Activated CD4-positive, CD25-positive, alpha-beta regulatory T cell (primary cell): ENCODE data around the gene VPS52.
A peak's percentile ranks its signal among the peaks of the same experiment; 100 is the strongest.
"Not testable (repeated sequence)": the region's sequence is repeated elsewhere in the genome, so short reads cannot be mapped to it uniquely, and the experiment has no call there.

Experiments used
- DNase-seq, 4 experiments: peaks; one replicate each; lab custom pipeline; 2025; lab: John Stamatoyannopoulos, UW

The VPS52 gene

GRCh38 chr6:33280539-33280938 lies 8.9 kb upstream of the VPS52 start:
- DNase-seq, result no peak

DNA sequence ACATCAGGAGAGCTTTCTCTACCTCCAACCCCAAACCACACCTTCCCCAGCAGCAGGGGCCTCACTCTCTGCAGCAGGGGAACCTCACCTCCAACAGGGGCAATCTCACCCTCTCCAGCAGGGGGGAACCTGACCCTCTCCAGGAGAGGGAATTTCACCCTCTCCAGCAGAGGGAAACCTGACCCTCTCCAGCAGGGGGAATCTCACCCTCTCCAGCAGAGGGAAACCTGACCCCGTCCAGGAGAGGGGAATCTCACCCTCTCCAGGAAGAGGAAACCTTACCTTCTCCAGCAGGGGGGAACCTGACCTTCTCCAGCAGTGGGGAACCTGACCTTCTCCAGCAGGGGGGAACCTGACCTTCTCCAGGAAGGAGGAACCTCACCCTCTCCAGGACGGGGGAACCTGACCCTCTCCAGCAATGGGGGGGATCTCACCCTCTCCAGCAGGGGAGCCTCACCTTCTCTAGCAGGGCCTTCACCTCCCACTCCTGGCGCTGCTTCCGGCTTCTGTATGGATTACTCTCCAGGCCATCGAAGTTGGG lies 8.4 kb upstream of the VPS52 start:
- DNase-seq, result no peak

DNA sequence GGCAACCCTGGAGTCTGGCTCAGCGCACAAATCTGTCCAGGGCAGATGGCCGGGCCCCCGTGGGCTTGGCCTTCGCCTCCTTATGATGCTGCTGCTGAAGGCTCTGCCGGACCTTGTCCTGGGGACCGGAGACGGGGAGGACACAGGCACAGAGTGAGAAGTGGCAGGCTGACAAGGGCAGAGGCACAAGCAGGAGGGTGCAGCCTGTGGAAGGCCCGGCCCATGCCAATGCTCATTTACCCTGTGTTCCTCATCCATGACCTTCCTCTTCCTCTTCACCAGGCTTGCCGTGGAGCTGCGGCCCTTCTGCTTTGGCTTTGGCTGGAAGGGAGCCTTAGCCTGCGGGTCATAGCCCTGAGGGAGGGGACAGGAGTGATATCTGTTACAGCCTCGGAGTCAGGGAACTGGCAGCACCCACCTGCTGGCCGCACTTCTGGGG lies 7.6 kb upstream of the VPS52 start:
- DNase-seq, result no peak

DNA sequence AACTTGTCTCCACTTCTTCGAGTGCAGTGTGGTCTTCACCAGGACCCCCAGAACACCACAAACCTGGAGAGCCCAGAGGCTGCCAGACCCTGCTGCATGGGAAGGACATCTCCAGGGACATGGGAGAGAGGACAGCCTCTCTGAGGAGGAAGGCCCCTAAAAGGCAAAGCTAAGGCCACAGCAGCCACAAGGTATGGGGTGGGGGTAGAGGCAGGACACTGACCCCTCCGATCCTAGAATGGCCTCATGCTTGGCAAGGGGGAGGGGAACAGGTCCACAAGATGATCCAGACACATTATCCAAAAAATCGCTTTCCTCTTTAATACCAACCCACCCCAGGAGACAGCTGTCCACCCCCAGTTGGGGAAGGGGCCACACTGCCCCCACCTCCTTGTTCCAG lies 7.1 kb upstream of the VPS52 start:
- DNase-seq, result no peak

DNA sequence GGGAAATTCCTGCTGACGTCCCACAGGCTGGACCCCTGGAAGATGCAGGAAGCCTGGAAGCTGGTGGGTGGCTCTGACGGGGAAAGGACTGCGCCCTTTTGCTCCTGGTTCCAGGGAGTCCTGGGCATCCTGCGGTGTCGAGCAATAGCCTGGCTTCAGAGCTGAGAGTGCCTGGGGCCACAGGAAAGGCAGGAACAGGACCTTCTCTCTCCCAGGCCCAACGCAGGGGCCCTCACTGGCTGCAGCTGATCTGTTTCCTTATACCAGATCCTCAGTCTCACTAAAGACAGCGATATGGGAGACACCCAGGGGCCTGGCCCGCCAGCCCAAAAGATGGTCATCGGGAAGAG lies 6.7 kb upstream of the VPS52 start:
- DNase-seq, result no peak

DNA sequence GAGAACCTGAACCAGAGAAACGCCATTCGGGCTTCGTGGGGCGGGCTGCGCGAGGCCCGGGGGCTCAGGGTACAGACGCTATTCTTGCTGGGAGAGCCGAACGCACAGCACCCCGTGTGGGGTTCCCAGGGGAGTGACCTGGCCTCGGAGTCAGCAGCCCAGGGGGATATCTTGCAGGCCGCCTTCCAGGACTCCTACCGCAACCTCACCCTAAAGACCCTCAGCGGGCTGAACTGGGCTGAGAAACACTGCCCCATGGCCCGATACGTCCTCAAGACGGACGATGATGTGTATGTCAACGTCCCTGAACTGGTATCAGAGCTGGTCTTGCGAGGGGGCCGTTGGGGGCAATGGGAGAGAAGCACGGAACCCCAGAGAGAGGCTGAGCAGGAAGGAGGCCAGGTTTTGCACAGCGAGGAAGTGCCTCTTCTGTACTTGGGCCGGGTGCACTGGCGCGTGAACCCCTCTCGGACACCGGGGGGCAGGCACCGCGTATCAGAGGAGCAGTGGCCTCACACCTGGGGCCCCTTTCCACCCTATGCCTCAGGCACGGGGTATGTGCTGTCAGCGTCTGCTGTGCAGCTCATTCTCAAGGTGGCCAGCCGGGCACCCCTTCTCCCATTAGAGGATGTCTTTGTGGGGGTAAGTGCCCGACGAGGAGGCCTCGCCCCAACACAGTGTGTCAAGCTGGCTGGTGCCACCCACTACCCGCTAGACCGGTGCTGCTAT lies 6.2 kb upstream of the VPS52 start:
- peak in 1 of 4 experiments; percentile 12 for DNase-seq

- peak; percentile 42 to 70 (median 58) for DNase-seq
Observed at GRCh38 chr6:33276864-33277662, 5.4 kb upstream of the VPS52 start, which contains the start of gene B3GALT4. B3GALT4 (plus strand) TSS chr6:33277123; CDS start chr6:33277420, 297 bp downstream.

DNA sequence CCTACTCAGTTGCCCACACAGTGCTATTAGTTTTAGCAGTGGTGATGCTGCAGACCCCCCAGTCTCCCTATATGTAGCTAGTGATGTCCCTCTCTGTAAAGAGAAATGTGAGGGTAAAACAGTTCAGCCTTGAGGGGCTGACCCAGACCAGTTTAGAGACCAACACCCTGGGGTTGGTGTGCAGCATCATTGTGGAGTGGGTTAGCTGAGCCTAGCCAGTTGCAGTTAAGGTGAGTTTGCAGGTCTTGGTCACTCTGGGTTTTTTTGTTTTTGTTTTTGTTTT lies 4.8 kb upstream of the VPS52 start:
- no peak for DNase-seq

DNA sequence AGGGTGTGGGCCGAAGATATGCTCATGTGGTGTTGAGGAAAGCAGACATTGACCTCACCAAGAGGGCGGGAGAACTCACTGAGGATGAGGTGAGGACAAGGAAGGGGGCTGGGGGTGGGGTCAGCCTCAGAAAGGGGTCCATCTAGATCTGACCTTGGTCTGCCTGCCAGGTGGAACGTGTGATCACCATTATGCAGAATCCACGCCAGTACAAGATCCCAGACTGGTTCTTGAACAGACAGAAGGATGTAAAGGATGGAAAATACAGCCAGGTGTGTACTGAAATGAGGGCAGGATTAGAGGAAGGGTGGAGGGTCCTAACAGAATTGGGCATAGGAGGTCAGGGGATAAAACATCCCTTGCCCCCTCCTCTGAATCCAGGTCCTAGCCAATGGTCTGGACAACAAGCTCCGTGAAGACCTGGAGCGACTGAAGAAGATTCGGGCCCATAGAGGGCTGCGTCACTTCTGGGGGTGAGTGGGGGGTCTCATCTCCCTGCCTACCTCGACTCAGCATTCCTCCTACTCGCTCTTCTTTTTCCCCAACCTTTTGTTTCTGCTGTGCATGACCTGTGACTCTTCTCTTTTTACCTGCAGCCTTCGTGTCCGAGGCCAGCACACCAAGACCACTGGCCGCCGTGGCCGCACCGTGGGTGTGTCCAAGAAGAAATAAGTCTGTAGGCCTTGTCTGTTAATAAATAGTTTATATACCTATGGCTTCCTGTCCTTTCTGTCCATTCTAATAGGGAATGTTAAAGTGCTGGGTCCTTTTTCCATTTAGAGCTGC lies 4.3 kb upstream of the VPS52 start:
- not testable (repeated sequence) for DNase-seq

DNA sequence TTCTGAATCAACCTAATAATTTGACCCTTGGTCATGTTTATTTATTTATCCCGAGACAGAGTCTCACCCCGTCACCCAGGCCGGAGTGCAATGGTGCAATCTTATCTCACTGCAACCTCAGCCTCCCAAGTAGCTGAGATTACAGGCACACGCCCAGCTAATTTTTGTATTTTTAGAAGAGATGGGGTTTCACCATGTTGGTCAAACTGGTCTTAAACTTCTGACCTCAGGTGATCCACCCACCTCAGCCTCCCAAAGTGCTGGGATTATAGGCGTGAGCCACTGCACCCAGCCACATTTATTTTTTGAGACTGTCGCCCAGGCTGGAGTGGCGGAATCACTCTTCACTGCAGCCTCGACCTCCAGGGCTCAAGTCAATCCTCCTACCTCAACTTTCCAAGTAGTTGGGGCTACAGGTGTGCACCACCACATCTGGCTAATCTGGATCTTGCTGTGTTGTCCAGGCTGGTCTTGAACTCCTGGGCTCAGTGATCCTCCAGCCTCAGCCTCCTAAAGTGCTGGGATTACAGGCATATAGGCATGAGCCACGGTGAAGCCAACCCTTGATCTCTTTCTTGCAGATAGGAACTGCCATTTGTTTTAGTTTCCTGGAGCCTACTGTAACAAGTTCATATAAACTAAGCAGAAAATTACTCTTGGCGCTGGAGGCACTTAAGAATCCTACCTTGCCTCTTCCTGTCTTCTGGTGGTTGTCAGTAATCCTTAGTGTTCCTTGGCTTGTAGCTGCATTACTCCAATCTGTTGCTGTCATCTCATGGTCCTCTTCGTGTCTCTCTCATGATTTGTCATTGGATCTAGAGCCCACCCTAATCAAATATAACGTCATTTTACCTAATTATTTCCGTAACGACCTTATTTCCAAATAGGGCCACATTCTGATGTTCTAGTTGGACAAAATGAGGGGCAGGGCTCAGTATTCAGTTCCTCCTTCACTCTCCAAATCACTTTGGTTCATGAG lies 2.5 kb upstream of the VPS52 start:
- no peak for DNase-seq

GRCh38 chr6:33273129-33273923 lies 1.6 kb upstream of the VPS52 start:
- no peak for DNase-seq

DNA sequence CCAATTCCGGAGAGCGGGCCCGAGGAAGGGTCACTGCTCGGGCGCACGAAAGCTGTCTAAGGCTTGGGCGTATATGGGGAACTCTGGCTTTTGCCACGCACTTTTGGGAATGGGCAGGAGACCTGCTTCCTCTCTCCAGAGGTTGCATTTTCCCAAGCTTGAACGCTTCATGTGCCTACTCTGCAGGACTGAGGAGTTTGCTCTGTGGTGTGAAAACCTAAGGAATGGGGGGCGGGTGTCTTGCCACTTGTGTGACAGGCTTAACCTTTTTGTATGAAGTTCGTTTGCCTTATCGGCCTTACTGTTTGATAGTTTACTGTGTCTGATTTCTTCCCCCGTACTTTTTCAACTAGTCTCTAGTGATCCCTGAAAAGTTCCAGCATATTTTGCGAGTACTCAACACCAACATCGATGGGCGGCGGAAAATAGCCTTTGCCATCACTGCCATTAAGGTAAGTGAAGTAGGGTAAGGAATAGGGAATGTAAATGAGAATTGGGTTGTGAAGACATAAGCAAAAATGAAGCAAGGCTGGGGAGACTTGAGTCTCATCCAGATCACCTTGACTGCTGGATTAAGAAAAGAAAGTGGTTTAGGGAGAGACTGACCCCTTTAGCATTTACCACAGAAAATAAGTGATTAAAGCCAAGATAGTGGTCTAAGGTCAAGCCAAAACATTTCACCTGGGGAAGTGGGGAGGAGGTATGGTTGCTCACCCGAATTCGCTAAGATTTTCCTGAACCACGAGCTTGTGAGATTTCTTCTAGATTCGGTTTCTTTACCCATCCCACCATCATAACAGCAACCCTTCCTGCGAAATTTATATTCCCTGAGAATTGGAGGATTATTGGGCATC lies 826 bp upstream of the VPS52 start:
- DNase-seq, result no peak

DNA sequence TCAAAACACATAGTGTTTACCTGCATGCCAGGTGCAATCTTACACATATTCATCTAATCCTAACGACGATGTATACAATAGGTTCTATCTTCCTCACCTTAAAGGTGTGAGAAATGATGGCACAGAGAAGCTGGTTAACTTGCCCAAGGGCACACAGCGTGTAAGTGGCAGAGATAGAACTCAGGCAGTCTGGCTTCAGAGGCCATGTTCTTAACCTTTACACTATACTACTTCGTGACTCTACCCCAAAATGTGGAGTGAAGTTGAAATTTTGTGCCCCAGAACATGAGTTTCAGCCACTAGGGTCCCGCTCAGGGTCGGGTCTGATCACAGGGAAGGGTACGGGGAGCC lies 584 bp downstream of the VPS52 start:
- no peak for DNase-seq

- DNase-seq, result no peak
Observed at GRCh38 chr6:33264015-33264414, 7.7 kb downstream of the VPS52 start.

DNA sequence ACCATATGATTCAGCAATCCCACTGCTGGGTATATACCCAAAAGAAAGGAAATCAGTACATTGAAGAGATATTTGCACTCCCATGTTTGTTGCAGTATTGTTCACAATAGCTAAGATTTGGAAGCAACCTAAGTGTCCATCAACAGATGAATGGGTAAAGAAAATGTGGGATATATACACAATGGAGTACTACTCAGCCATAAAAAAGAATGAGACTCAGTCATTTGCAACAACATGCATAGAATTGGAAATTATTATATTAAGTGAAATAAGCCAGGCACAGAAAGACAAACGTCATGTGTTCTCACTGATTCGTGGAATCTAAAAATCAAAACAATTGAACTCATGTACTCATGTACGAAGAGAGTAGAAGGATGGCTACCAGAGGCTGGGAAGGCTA lies 9.2 kb downstream of the VPS52 start:
- not testable (repeated sequence) for DNase-seq

GRCh38 chr6:33259032-33259431 lies 12.6 kb downstream of the VPS52 start:
- DNase-seq, result no peak

DNA sequence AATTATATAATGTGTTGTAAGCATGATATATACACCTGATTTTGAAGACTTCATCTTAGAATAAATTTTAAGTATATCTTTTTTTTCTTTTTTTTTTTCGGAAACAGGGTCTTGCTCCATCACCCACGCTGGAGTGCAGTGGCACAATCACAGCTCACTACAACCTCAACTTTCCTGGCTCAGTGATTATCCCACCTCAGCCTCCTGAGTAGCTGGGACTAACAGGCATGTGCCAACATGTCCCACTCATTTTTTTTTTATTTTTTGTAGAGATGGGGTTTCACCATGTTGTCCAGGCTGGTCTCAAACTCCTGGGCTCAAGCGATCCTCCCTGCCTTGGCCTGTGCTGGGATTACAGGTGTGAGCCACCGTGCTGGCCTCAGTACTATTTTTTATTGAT lies 17.1 kb downstream of the VPS52 start:
- no peak for DNase-seq

- no peak for DNase-seq
Observed at GRCh38 chr6:33252759-33253158, 18.9 kb downstream of the VPS52 start.

- DNase-seq, result no peak
Observed at GRCh38 chr6:33251395-33252012, 20.2 kb downstream of the VPS52 start.
